Measurements from ENCODE around the gene MCTP2.

Gene MCTP2

DNA sequence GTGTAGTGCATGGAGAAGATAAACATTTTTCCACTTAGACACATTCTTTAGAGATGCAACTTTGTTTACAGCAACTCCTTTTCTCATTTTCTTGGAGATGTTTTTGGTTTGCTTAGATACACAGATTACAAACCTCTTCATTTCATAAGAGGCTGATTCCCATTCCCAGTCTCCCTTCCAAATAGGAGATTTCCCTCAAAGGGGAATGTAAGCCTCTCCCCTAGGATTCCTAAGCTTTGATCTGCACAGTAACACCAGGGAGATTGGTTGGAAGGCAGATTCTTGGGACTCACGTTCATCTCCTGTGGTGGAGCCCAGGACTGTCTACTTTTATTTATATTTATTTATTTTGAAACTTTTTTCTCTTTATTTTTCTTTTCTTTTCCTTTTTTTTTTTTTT lies 63.2 kb downstream of the MCTP2 start:
- DNase-seq (ENCODE audit: low read depth) = no peak
- H3K4me3 ChIP-seq (ENCODE audit: low read length) = no peak overlapping the region
- TF ChIP-seq, protein P1, sequence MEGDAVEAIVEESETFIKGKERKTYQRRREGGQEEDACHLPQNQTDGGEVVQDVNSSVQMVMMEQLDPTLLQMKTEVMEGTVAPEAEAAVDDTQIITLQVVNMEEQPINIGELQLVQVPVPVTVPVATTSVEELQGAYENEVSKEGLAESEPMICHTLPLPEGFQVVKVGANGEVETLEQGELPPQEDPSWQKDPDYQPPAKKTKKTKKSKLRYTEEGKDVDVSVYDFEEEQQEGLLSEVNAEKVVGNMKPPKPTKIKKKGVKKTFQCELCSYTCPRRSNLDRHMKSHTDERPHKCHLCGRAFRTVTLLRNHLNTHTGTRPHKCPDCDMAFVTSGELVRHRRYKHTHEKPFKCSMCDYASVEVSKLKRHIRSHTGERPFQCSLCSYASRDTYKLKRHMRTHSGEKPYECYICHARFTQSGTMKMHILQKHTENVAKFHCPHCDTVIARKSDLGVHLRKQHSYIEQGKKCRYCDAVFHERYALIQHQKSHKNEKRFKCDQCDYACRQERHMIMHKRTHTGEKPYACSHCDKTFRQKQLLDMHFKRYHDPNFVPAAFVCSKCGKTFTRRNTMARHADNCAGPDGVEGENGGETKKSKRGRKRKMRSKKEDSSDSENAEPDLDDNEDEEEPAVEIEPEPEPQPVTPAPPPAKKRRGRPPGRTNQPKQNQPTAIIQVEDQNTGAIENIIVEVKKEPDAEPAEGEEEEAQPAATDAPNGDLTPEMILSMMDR (IDR thresholded peaks at IDR 0.05; ENCODE audit: insufficient read depth, low read depth, low read length, missing control alignments) = no peak

DNA sequence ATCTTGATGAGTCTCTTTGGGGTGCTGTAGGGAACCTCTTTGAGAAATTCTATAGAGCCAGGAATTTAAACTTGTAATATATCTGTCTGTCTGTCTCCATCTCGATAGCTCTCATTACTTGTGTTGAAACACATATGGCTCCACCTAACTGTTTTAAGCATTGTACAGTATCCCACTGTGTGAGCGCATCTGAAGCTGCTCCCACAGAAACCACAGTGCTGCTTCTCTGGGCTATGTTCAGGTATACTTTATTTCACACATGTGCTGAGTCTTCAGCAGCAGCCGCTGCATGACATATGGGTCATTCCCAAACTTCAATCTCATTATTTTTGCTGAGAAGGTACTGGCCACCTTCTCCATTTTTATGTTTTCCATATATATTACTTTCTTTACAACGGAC lies 63.9 kb downstream of the MCTP2 start:
- TF ChIP-seq, protein P1 (IDR thresholded peaks at IDR 0.05; ENCODE audit: insufficient read depth, low read depth, low read length, missing control alignments) = no peak
- no peak overlapping the region for H3K4me3 ChIP-seq (ENCODE audit: low read length)
- no peak for DNase-seq (ENCODE audit: low read depth)

DNA sequence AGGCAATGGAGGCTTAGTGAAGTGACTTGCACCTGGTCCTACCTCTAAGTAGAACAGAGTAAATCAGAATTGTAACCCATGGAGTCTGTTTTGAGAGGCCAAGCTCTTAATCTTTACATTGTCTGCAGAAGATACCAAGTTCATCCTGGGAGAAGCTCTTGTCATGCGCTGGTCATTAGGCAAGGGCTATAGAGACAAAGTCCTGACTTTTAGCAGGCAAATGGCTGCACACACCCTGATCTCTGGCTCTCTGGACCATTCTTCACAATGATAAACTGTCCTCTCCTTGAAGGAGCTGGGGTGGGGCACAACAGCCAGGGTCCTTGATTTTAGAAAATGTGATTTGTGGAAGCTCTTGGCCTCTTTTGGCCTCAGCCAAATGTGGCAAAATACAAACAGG lies 65.4 kb downstream of the MCTP2 start:
- TF ChIP-seq, protein P1 (IDR thresholded peaks at IDR 0.05; ENCODE audit: insufficient read depth, low read depth, low read length, missing control alignments) = no peak
- H3K4me3 ChIP-seq (ENCODE audit: low read length) = no peak overlapping the region
- no peak for DNase-seq (ENCODE audit: low read depth)

DNA sequence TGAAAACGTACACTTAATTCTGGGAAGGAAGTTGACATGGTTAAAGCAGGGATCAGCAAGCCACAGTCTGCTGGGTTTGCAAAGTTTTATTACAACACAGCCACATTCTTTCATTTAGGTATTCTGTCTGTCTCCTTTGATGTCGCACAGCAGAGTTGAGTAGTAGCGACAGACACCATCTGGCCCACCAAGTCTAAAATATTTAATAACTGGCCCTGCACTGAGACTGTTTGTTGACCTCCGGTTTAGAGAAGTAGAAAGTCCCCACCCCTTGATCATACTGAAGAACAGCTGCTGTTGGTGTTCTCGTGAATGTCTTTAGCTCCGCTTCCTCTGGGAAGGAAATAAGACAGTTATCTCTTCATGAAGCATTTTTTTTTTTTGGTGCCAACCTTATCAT lies 66.2 kb downstream of the MCTP2 start:
- no peak overlapping the region for H3K4me3 ChIP-seq (ENCODE audit: low read length)
- DNase-seq (ENCODE audit: low read depth) = no peak
- TF ChIP-seq, protein P1 (IDR thresholded peaks at IDR 0.05; ENCODE audit: insufficient read depth, low read depth, low read length, missing control alignments) = no peak

DNA sequence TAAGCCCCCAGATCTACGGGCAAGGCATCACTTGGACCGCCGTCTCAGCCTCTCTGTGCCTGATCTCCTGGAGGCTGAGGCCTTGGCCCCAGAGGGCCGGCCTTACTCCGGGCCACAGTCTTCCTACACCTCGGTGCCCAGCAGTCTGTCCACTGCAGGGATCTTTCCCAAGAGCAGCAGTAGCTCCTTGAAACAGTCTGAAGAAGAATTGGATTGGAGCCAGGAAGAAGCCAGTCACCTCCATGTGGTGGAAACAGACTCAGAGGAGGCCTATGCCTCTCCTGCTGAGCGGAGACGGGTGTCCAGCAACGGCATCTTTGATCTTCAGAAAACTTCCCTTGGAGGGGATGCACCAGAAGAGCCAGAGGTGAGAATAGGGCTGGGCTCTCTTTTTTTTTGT lies 67.0 kb downstream of the MCTP2 start:
- H3K4me3 ChIP-seq (ENCODE audit: low read length) = no peak overlapping the region
- TF ChIP-seq, protein P1 (IDR thresholded peaks at IDR 0.05; ENCODE audit: insufficient read depth, low read depth, low read length, missing control alignments) = no peak
- no peak for DNase-seq (ENCODE audit: low read depth)

DNA sequence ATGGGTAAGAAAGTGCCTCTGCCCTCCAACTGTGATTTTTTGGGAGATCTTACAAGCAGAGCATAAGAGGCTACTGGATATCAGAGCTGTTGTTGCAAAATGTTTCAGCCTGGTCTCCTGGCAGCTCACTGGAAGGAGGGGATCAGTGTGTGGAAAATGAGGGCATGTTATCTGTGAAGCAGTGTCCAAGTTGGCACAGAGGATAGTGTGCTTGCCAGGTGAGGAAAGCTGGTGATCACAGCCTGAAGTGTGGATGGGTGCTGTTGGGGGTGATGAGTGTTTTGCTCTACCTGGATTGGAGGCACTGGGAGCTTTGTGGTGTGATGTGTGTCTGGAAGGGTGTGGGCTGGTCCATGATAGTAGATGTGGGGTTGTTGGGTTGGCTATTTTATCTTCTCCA lies 69.3 kb downstream of the MCTP2 start:
- TF ChIP-seq, protein P1 (IDR thresholded peaks at IDR 0.05; ENCODE audit: insufficient read depth, low read depth, low read length, missing control alignments) = no peak
- no peak overlapping the region for H3K4me3 ChIP-seq (ENCODE audit: low read length)
- DNase-seq (ENCODE audit: low read depth) = no peak

DNA sequence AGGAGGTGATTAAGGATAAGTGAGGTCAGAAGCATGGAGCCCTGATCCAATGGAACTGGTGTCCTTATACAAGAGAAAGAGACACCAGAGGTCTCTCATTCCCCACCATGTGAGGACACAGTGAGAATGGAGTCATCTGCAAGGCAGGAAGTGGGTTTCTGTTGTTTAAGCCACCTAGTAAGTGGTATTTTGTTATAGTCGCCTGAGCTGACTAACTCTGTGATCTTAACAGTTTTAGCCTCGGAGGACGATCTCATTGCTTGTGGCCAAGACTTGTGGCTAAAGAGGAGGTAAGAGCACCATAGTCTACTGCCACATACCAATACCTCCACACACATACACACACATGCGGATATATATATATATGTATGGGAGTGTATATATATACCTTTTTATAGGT lies 73.8 kb downstream of the MCTP2 start:
- no peak for DNase-seq (ENCODE audit: low read depth)
- H3K4me3 ChIP-seq (ENCODE audit: low read length) = no peak overlapping the region
- TF ChIP-seq, protein P1 (IDR thresholded peaks at IDR 0.05; ENCODE audit: insufficient read depth, low read depth, low read length, missing control alignments) = no peak

Measured in epithelial cell of esophagus (primary cell).